Endothelial cell of umbilical vein (primary cell): ENCODE results near the gene SMTNL2. TPM values are rescaled to one million over a fixed set of nuclear protein-coding genes. Genes with fewer than 3 reads are reported as not detected.

Experiments
- BruUV-seq: library from RNA; stranded (reverse); fragments of 400-500 nt; replicated peaks from 2 replicates; lab custom pipeline; 2021; lab: Mats Ljungman, UMichigan
- CTCF ChIA-PET: fragments of 300-600, 350-600 bp; sonication (Branson Sonifier 250); formaldehyde crosslinking; loops from one replicate; lab custom pipeline; 2021; ENCODE audit warnings: antibody characterized with exemption, inconsistent platforms; lab: Charles Lee
- POLR2A ChIA-PET: fragments of 300-600, 350-600 bp; sonication (Branson Sonifier 250); formaldehyde crosslinking; loops from one replicate; lab custom pipeline; 2021; ENCODE audit warnings: antibody characterized with exemption, inconsistent platforms; lab: Charles Lee
- DNase-seq: peaks from one replicate; pipeline ENCODE4 v3.0.0-alpha.2; 2011; ENCODE audit warnings: low read depth, low spot score
- FAIRE-seq: peaks from 2 replicates; lab custom pipeline; 2011; peaks lifted over from hg19 to GRCh38; lab: Jason Lieb, UNC
- H2AFZ ChIP-seq: 2 replicates; pipeline ENCODE4 v1.6.0; 2012; ENCODE audit warnings: low read depth, low read length, control low read depth, inconsistent platforms
- H3K27ac ChIP-seq: 2 replicates; pipeline ENCODE4 v1.5.1; 2011; ENCODE audit warnings: low read depth, mild to moderate bottlenecking, control low read depth, low read length, moderate library complexity; ENCODE audit not compliant: insufficient read depth
- H3K27me3 ChIP-seq, 2 experiments: 2 replicates each; pipeline versions ENCODE4 v1.6.0 to v1.6.1; 2011; ENCODE audit warnings: low read length in 2 of 2, mixed read lengths in 1 of 2; ENCODE audit not compliant: control insufficient read depth in 2 of 2, insufficient read depth in 2 of 2
- H3K36me3 ChIP-seq, 2 experiments: 2 replicates in 1 of 2; 3 replicates in 1 of 2; pipeline ENCODE4 v1.5.1; 2011; ENCODE audit warnings: low read length in 2 of 2, mild to moderate bottlenecking in 1 of 2, moderate library complexity in 1 of 2; ENCODE audit not compliant: control insufficient read depth in 2 of 2, insufficient read depth in 2 of 2; ENCODE audit errors: extremely low read depth in 1 of 2
- H3K4me1 ChIP-seq: 3 replicates; pipeline ENCODE4 v1.5.1; 2011; ENCODE audit warnings: mild to moderate bottlenecking, low read length; ENCODE audit not compliant: control insufficient read depth, insufficient read depth; ENCODE audit errors: extremely low read depth
- H3K4me2 ChIP-seq: 2 replicates; pipeline ENCODE4 v1.6.1; 2011; ENCODE audit warnings: low read length, control low read depth, mixed read lengths; ENCODE audit not compliant: insufficient read depth
- H3K4me3 ChIP-seq, 3 experiments: fragments of 200-600 bp in 1 of 3; sonication (generic), shearing (Covaris generic) in 1 of 3; replicated peaks in 1 of 3; 2 replicates each; pipeline ENCODE4 v1.5.1; 2011 to 2016; ENCODE audit warnings: control low read depth in 3 of 3, low read length in 3 of 3, mild to moderate bottlenecking in 2 of 3, inconsistent platforms in 1 of 3, low read depth in 1 of 3, moderate library complexity in 1 of 3; ENCODE audit not compliant: insufficient read depth in 1 of 3
- H3K79me2 ChIP-seq: 2 replicates; pipeline ENCODE4 v1.6.0; 2012; ENCODE audit warnings: low read length, inconsistent platforms; ENCODE audit not compliant: control insufficient read depth, insufficient read depth
- H3K9ac ChIP-seq: replicated peaks from 2 replicates; pipeline ENCODE3; 2011; ENCODE audit warnings: low read length, control low read depth; ENCODE audit not compliant: insufficient read depth; ENCODE audit errors: extremely low read depth
- H3K9me1 ChIP-seq: replicated peaks from 3 replicates; pipeline ENCODE4 v1.6.0; 2011; ENCODE audit warnings: mild to moderate bottlenecking, low read length; ENCODE audit not compliant: control insufficient read depth, insufficient read depth; ENCODE audit errors: extremely low read depth
- H3K9me3 ChIP-seq: replicated peaks from 2 replicates; pipeline ENCODE4 v1.5.1; 2012; ENCODE audit warnings: low read length, inconsistent platforms; ENCODE audit not compliant: control insufficient read depth, insufficient read depth
- H4K20me1 ChIP-seq: replicated peaks from 2 replicates; pipeline ENCODE3; 2011; ENCODE audit warnings: mild to moderate bottlenecking, low read length; ENCODE audit not compliant: control insufficient read depth, insufficient read depth; ENCODE audit errors: extremely low read depth
- CTCF ChIP-seq, 2 donors: IDR thresholded peaks; 1 replicate in 1 of 2; 2 replicates in 1 of 2; pipeline ENCODE4 v1.5.1; 2011; ENCODE audit warnings: low read length in 2 of 2, mild to moderate bottlenecking in 2 of 2, moderate library complexity in 2 of 2, control low read depth in 1 of 2, inconsistent platforms in 1 of 2, low read depth in 1 of 2; ENCODE audit not compliant: insufficient read depth in 1 of 2; ENCODE audit errors: extremely low read depth in 1 of 2
- EZH2 ChIP-seq: IDR thresholded peaks from 2 replicates; pipeline ENCODE4 v1.6.1; 2012; ENCODE audit warnings: borderline replicate concordance, low read depth, mild to moderate bottlenecking, moderate library complexity, low read length, inconsistent platforms; ENCODE audit not compliant: severe bottlenecking
- FOS ChIP-seq: IDR thresholded peaks from 2 replicates; pipeline ENCODE4 v1.6.1; 2011; ENCODE audit warnings: mild to moderate bottlenecking, low read length, moderate library complexity, borderline replicate concordance; ENCODE audit not compliant: insufficient read depth
- GATA2 ChIP-seq: IDR thresholded peaks from 2 replicates; pipeline ENCODE4 v1.7.0; 2011; ENCODE audit warnings: low read depth, mild to moderate bottlenecking, moderate library complexity, mixed read lengths, low read length; ENCODE audit not compliant: insufficient read length, insufficient read depth
- JUN ChIP-seq: IDR thresholded peaks from 2 replicates; pipeline ENCODE4 v1.6.1; 2011; ENCODE audit warnings: borderline replicate concordance, low read depth; ENCODE audit not compliant: insufficient read length, insufficient read depth
- MYC ChIP-seq: IDR thresholded peaks from one replicate; pipeline ENCODE4 v1.6.1; 2011; ENCODE audit warnings: mild to moderate bottlenecking, low read depth, low read length
- POLR2A ChIP-seq: IDR thresholded peaks from 2 replicates; pipeline ENCODE4 v1.6.1; 2012; ENCODE audit warnings: low read depth, mild to moderate bottlenecking, control low read depth, low read length
- POLR2AphosphoS5 ChIP-seq: IDR thresholded peaks from 2 replicates; pipeline ENCODE4 v1.6.1; 2012; ENCODE audit warnings: low read depth, mild to moderate bottlenecking, control low read depth, low read length, moderate library complexity; ENCODE audit not compliant: insufficient read depth
- dilution Hi-C: fragments of 300-500 bp; cut with MboI; formaldehyde crosslinking; loops from one replicate; pipeline ENCODE4 v1.15.0; 2019; ENCODE audit warnings: low sequenced_read_pairs; ENCODE audit not compliant: extremely low pct_ligation_motif_present
- intact Hi-C: fragments of 100-400 bp; cut with micrococcal nuclease; formaldehyde crosslinking; loops from one replicate; pipeline ENCODE4 v1.10.0; 2022
- polyA plus RNA-seq, 4 experiments: library from polyadenylated mRNA; depleted of rRNA in 3 of 4; stranded (reverse) in 3 of 4; unstranded in 1 of 4; fragments of >200 nt; gene quantifications; 2 replicates each; pipeline versions ENCODE4 v1.2.1 to v1.2.3, GENCODE V29; 2011 to 2012; ENCODE audit warnings: missing spikeins in 1 of 4
- total RNA-seq: library from RNA; stranded (reverse); gene quantifications from 2 replicates; pipeline ENCODE4 v1.2.3, GENCODE V29; 2021
- TF ChIP-seq, protein P1 (sequence below): IDR thresholded peaks from 2 replicates; pipeline ENCODE4 v1.6.1; 2011; ENCODE audit not compliant: insufficient read depth, insufficient read length

Gene SMTNL2
- total and polyA plus RNA-seq, 2 donors (not counting 3 experiments of a cell fraction or from before 2014, with no cell fraction given) = not detected

DNA sequence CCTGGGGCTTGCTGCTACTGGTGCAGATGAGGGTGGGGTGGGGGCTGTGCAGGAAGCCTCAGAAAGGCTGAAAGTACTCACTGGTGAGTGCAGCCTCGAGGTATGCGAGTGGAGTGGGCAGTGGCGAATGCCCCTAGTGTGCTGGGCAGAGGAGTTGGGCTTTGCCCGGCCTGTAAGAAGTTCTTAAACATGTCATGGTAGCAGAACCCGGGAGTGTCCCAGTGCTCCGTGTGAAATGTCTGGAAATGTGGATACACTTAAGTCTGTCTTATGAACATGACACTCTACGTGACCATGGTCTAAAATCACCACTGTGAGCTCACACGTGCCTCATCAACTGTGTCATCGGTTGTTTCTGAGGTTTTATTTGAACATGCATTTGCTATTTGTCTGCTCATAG is 1.7 kb downstream of the SMTNL2 start:
- dilution Hi-C loops (no loop called here), intact Hi-C loops (no loop called here)
- H3K79me2 ChIP-seq = no peaks in the 10 kb centered on the region
- peaks cover 29 to 35% of the 10 kb centered on the region in 2 experiments for H3K27me3 ChIP-seq
- H4K20me1 ChIP-seq = no peaks in the 10 kb centered on the region
- H3K9ac ChIP-seq = no peak overlapping the region
- H3K4me2 ChIP-seq = no peak overlapping the region
- no peaks in the 10 kb centered on the region for H3K36me3 ChIP-seq
- H3K4me3 ChIP-seq = no peak overlapping the region
- H3K9me3 ChIP-seq = no peaks in the 10 kb centered on the region
- no peaks in the 10 kb centered on the region for H3K4me1 ChIP-seq
- POLR2A ChIA-PET = no interaction called here
- CTCF ChIA-PET = interaction anchor here (1.0 to 2.5 kb wide), 2 partner anchors 9 to 19 kb away, joined by 3 to 16 read pairs; no protein-coding TSS in a partner anchor
- BruUV-seq = no TSS peak
- DNase-seq (no peak), FAIRE-seq (no peak)
- H3K27ac ChIP-seq = no peak overlapping the region
- H2AFZ ChIP-seq = no peak overlapping the region
- no peaks in the 10 kb centered on the region for H3K9me1 ChIP-seq
- TF ChIP-seq POLR2AphosphoS5 (no peak), POLR2A (no peak), GATA2 (no peak), CTCF (IDR thresholded peaks at IDR 0.05; ENCODE audit: extremely low read depth in 1 of 2, insufficient read depth in 1 of 2, low read depth in 1 of 2, low read length in 2 of 2) (no peak), MYC (no peak), FOS (no peak), JUN (no peak), EZH2 (no peak)
- TF ChIP-seq, protein P1, sequence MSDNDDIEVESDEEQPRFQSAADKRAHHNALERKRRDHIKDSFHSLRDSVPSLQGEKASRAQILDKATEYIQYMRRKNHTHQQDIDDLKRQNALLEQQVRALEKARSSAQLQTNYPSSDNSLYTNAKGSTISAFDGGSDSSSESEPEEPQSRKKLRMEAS = no peak
